Neutrophil (primary cell): ENCODE results near the gene ZBTB45.
"Not testable (repeated sequence)": the region's sequence is repeated elsewhere in the genome, so short reads cannot be mapped to it uniquely, and the experiment has no call there.

ENCODE experiments used
- H3K27ac ChIP-seq: fragments of 200-600 bp; sonication (generic); 2 replicates; pipeline ENCODE4 v1.5.1; 2016; ENCODE audit warnings: mild to moderate bottlenecking, moderate library complexity
- H3K27me3 ChIP-seq: fragments of 200-600 bp; sonication (generic); 2 replicates; pipeline ENCODE4 v1.6.0; 2016; ENCODE audit warnings: mild to moderate bottlenecking
- H3K36me3 ChIP-seq: fragments of 200-600 bp; sonication (generic); 2 replicates; pipeline ENCODE4 v1.5.1; 2017
- H3K4me1 ChIP-seq, 2 experiments: fragments of 200-600 bp in 1 of 2; sonication (generic) in 1 of 2; 1 replicate in 1 of 2; 2 replicates in 1 of 2; pipeline versions ENCODE4 v1.5.1 to v1.6.1; 2013 to 2016; ENCODE audit warnings: low read depth in 1 of 2, low read length in 1 of 2, mild to moderate bottlenecking in 1 of 2, moderate library complexity in 1 of 2; ENCODE audit not compliant: control insufficient read depth in 1 of 2, insufficient read depth in 1 of 2
- H3K4me3 ChIP-seq, 2 experiments: fragments of 200-600 bp in 1 of 2; sonication (generic) in 1 of 2; 1 replicate in 1 of 2; 2 replicates in 1 of 2; pipeline ENCODE4 v1.5.1; 2013 to 2016; ENCODE audit warnings: low read depth in 1 of 2, low read length in 1 of 2, mild to moderate bottlenecking in 1 of 2, moderate library complexity in 1 of 2
- H3K9me3 ChIP-seq: fragments of 200-600 bp; sonication (generic); 2 replicates; pipeline ENCODE4 v1.5.1; 2016
- TF ChIP-seq, protein P1 (sequence below): fragments of 200-600 bp; sonication (generic); IDR thresholded peaks from 2 replicates; pipeline ENCODE4 v1.5.1; 2016; ENCODE audit warnings: antibody characterized with exemption

ZBTB45 gene

DNA sequence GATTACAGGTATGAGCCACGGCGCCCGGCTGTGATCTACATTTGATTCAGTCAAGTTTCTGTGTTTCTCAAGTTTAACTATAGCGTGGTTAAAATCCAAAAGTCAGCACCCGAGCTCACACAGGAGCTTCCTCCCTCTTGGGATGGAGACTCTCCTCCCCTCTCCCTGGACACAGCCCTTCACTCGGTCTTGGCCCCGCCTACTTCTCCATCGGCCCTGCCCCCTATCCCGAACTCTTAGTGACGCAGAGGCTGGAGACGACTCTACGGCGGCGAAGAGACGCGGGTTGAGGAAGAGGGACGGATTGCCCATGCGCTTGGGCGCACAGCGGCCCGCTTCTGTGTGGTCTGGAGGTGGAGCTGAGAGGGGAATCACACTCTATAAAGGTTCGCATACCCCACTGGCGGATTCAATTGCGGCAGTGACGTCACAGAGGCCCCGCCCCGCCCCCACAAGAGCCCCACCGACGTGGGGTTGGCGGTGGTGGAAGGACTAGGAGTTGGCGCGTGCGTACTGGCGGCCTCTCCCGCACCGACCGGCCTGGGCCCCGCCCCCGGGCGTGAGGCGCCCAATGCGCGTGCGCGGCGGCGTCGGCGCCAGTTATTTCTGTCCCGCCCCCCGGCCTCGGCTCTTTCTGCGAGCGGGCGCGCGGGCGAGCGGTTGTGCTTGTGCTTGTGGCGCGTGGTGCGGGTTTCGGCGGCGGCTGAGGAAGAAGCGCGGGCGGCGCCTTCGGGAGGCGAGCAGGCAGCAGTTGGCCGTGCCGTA lies 24.4 kb upstream of the ZBTB45 start, which contains the start of gene TRIM28:
TSS of gene TRIM28 (plus strand) at position 239 of the 765 bp plus-strand sequence. CDS start 694 bp downstream, outside the sequence.
- TF ChIP-seq, protein P1, sequence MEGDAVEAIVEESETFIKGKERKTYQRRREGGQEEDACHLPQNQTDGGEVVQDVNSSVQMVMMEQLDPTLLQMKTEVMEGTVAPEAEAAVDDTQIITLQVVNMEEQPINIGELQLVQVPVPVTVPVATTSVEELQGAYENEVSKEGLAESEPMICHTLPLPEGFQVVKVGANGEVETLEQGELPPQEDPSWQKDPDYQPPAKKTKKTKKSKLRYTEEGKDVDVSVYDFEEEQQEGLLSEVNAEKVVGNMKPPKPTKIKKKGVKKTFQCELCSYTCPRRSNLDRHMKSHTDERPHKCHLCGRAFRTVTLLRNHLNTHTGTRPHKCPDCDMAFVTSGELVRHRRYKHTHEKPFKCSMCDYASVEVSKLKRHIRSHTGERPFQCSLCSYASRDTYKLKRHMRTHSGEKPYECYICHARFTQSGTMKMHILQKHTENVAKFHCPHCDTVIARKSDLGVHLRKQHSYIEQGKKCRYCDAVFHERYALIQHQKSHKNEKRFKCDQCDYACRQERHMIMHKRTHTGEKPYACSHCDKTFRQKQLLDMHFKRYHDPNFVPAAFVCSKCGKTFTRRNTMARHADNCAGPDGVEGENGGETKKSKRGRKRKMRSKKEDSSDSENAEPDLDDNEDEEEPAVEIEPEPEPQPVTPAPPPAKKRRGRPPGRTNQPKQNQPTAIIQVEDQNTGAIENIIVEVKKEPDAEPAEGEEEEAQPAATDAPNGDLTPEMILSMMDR, result peak; percentile 3
- no peaks in the 10 kb centered on the region for H3K9me3 ChIP-seq
- H3K27ac ChIP-seq, result peak within 1 kb of the TSS; percentile 100
- H3K4me1 ChIP-seq, result peaks cover 27 to 32% of the 10 kb centered on the region in 2 experiments
- peak within 1 kb of the TSS; percentile 82 to 90 for H3K4me3 ChIP-seq
- H3K36me3 ChIP-seq, result peaks cover 19% of the 10 kb centered on the region
- H3K27me3 ChIP-seq, result peaks cover 25% of the 10 kb centered on the region

DNA sequence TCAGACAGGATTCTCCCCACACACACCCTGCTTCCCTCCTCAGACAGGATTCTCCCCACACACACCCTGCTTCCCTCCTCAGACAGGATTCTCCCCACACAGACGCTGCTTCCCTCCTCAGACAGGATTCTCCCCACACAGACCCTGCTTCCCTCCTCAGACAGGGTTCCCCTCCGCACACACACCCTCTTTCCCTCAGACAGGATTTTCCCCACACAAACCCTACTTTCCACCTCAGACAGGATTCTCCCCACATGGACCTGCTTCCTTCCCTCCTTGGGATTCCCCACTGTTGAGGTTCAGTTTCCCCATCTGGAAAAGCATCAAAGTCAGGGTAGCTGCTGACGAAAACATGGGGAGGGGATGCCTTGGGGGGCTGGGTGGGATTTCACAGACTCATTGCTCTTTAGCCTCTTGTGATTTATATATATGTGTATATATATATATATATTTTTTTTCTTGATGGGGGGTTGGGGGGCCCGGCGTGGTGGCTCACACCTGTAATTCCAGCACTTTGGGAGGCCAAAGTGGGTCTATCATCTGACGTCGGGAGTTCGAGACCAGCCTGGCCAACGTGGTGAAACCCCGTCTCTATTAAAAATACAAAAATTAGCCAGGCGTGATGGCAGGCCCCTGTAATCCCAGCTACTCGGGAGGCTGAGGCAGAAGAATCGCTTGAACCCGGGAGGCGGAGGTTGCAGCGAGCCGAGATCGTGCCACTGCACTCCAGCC lies 23.2 kb upstream of the ZBTB45 start:
- Histone ChIP-seq H3K4me3 (peak overlapping the region in 1 of 2 experiments; percentile 71), H3K27me3 (peaks cover 37% of the 10 kb centered on the region), H3K4me1 (peaks cover 37 to 43% of the 10 kb centered on the region in 2 experiments)
- H3K27ac ChIP-seq, H3K36me3 ChIP-seq, H3K9me3 ChIP-seq: not testable (repeated sequence)

DNA sequence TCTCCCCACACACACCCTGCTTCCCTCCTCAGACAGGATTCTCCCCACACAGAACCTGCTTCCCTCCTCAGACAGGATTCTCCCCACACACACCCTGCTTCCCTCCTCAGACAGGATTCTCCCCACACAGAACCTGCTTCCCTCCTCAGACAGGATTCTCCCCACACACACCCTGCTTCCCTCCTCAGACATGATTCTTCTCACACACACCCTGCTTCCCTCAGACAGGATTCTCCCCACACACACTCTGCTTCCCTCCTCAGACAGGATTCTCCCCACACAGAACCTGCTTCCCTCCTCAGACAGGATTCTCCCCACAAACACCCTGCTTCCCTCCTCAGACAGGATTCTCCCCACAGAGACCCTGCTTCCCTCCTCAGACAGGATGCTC lies 19.6 kb upstream of the ZBTB45 start:
- not testable (repeated sequence) for H3K36me3 ChIP-seq, H3K4me3 ChIP-seq, H3K9me3 ChIP-seq, H3K27ac ChIP-seq
- Histone ChIP-seq H3K4me1 (peaks cover 18 to 22% of the 10 kb centered on the region in 2 experiments), H3K27me3 (peaks cover 49% of the 10 kb centered on the region)

- Histone ChIP-seq H3K4me1 (peaks cover 17 to 19% of the 10 kb centered on the region in 2 experiments), H3K27ac (no peak overlapping the region), H3K9me3 (no peaks in the 10 kb centered on the region), H3K4me3 (peak overlapping the region; percentile 23 to 56), H3K27me3 (peaks cover 49% of the 10 kb centered on the region), H3K36me3 (no peaks in the 10 kb centered on the region)
- TF ChIP-seq, protein P1, result no peak
These were observed 18.9 kb upstream of the ZBTB45 start for GRCh38 chr19:58538257-58539168.

DNA sequence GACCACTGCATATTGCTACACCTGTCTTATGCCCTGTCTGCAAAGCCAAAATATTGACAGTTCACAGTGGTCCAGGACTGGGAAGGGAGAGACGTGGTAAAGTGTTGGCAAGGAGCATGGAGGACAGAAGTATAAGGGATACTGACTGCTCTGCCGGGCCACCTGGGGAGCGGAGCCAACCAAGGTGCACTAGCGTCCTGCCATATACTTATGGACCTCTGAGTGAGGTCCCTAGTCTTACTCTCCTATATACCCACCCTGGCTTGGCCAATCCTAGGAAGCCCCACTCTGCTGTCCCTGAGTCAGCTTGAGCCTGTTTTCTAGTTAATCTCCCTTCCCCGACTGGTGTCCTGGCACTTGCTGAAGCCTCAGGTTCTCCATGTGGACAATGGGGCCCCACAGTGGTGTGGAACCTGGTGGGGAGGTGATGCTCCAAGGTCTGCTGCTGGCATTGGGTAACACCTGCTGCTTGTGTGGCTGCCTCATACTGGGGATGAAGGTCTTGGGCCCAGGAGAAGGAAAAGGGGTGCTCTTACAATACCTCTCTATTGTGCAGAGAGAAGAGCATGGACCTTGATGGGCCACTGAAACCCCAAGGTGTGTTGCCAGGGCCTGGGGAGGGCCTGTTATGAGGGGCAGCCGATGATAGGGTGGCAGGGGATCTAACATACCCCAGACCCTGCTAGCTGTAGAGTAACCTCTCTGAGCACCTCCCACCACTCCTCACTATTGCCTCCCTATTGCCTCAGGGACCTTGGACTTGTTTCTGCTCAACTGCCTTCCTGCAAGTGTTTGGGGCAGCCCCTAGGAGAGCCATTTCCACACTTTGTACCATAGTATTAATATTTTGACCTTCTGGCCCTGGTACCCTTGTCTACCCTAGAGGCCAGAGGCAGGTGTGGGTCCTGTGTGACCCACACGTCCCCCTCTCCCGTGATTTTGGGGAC lies 17.5 kb upstream of the ZBTB45 start:
- Histone ChIP-seq H3K27ac (no peak overlapping the region), H3K36me3 (no peaks in the 10 kb centered on the region), H3K4me1 (peaks cover 13 to 14% of the 10 kb centered on the region in 2 experiments), H3K27me3 (peaks cover 42% of the 10 kb centered on the region), H3K9me3 (no peaks in the 10 kb centered on the region), H3K4me3 (no peak overlapping the region)
- TF ChIP-seq, protein P1, result no peak
